Ovary (tissue), 9 donors: ENCODE data around the gene KRT37. TPM values are rescaled to one million over a fixed set of nuclear protein-coding genes. Genes with fewer than 3 reads are reported as not detected.
"Not testable (repeated sequence)": the region's sequence is repeated elsewhere in the genome, so short reads cannot be mapped to it uniquely, and the experiment has no call there.

ENCODE experiments used
- DNase-seq, 5 donors: peaks; one replicate each; pipeline ENCODE4 v3.0.0-alpha.2; 2019 to 2020
- H3K27ac ChIP-seq, 2 donors: fragments of 200-600 bp; one replicate each; pipeline versions ENCODE4 v1.5.1 to v1.8.0; 2019 to 2022
- H3K27me3 ChIP-seq: fragments of 200-600 bp; one replicate; pipeline ENCODE4 v1.8.0; 2022
- H3K36me3 ChIP-seq: fragments of 200-600 bp; sonication (generic); one replicate; pipeline ENCODE4 v1.5.1; 2019
- H3K4me1 ChIP-seq: one replicate; pipeline ENCODE4 v1.8.1; 2013; ENCODE audit warnings: mild to moderate bottlenecking, moderate library complexity; ENCODE audit not compliant: insufficient read depth
- H3K4me3 ChIP-seq: fragments of 200-600 bp; sonication (generic); one replicate; pipeline ENCODE4 v1.5.1; 2017
- H3K9me3 ChIP-seq, 2 donors: fragments of 200-600 bp in 1 of 2; sonication (generic) in 1 of 2; one replicate each; pipeline versions ENCODE4 v1.5.1 to v1.8.1; 2013 to 2019; ENCODE audit warnings: mild to moderate bottlenecking in 1 of 2, moderate library complexity in 1 of 2
- EP300 ChIP-seq: sonication (generic); formaldehyde crosslinking; IDR thresholded peaks from one replicate; pipeline ENCODE4 v1.6.1; 2017; ENCODE audit warnings: antibody characterized with exemption
- POLR2A ChIP-seq: fragments of 450-650 bp; IDR thresholded peaks from one replicate; pipeline ENCODE4 v1.6.1; 2017; ENCODE audit warnings: antibody characterized with exemption, mild to moderate bottlenecking, moderate library complexity
- WGBS, 3 donors: extraction: QIAGEN DNeasy Blood & Tissue Kit in 1 of 3; methylation state at CpG; one replicate each; pipeline versions ENCODE4 v1.1.5 to v1.1.7; 2013 to 2017; 5-methylcytosine and 5-hydroxymethylcytosine counted together
- intact Hi-C, 4 donors: fragments of 100-400 bp; cut with DNase I; formaldehyde crosslinking; loops; one replicate each; pipeline versions ENCODE4 v1.11.0 to v1.15.1; 2022 to 2023
- polyA plus RNA-seq, 2 donors: library from polyadenylated mRNA; stranded (reverse); fragments of 200-250 nt in 1 of 2; fragments of 350-450 nt in 1 of 2; fragmentation: Illumina TruSeq in 1 of 2; extraction: RNeasy Lipid Tissue Mini Kit (QIAGEN cat#74804) in 1 of 2; gene quantifications; one replicate each; pipeline ENCODE4 v1.2.3, GENCODE V29; 2013 to 2014
- total RNA-seq, 7 donors: library from RNA; depleted of rRNA in 2 of 7; stranded (reverse); fragments of >200 nt in 2 of 7; fragmentation: NEBNext Ultra II Directional in 3 of 7; extraction: Animal tissue kit (Norgen Biotek cat#: 25700) in 3 of 7; gene quantifications; one replicate each; pipeline versions ENCODE4 v1.1.0 to v1.2.4, GENCODE V29; 2016 to 2023
- TF ChIP-seq, protein P1 (sequence below), 3 donors: fragments of 450-650 bp in 2 of 3; fragments of 200-600 bp in 1 of 3; IDR thresholded peaks; one replicate each; pipeline versions ENCODE4 v1.5.1 to v1.8.0; 2016 to 2022; ENCODE audit warnings: antibody characterized with exemption in 3 of 3, mild to moderate bottlenecking in 1 of 3
- donor health status: DM: no; HTN: no; CAD: no; lungs with moderate emphysema.
- donor health status: DM: no; HTN: no; CAD: no.
- donor health status: Bipolar disorder and iron deficiency.
- donor health status: DM: yes; HTN: yes; CAD: no.
- donor health status: DM: no; HTN: no; CAD: no.
- donor health status: DM: yes; HTN: yes; CAD: no.

Gene KRT37
- total and polyA plus RNA-seq, 9 donors: not detected

DNA sequence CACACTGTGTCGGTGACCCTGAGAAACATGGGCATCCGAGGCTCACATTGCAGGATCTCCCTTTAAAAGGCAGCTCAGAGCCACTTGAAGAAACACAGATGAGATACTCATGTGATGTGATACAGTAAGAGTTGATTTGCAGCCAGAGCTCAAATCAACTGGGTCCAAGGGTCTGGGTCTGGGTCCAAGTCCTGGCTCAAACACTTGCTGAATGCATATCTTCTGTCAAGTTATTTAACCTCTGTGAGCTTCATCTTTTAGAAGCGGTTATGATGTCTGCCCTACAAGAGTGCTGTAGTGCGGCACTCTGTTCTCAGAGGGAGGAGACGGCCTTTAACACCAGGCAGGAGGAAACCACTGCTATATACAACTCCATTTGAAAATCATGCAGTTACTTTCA is 10.0 kb upstream of the KRT37 start:
- Histone ChIP-seq H3K9me3 (no peaks in the 10 kb centered on the region), H3K4me3 (no peak overlapping the region), H3K4me1 (no peaks in the 10 kb centered on the region), H3K27ac (no peak overlapping the region), H3K27me3 (no peaks in the 10 kb centered on the region), H3K36me3 (no peaks in the 10 kb centered on the region)
- intact Hi-C loops: no loop called here
- TF ChIP-seq, protein P1, sequence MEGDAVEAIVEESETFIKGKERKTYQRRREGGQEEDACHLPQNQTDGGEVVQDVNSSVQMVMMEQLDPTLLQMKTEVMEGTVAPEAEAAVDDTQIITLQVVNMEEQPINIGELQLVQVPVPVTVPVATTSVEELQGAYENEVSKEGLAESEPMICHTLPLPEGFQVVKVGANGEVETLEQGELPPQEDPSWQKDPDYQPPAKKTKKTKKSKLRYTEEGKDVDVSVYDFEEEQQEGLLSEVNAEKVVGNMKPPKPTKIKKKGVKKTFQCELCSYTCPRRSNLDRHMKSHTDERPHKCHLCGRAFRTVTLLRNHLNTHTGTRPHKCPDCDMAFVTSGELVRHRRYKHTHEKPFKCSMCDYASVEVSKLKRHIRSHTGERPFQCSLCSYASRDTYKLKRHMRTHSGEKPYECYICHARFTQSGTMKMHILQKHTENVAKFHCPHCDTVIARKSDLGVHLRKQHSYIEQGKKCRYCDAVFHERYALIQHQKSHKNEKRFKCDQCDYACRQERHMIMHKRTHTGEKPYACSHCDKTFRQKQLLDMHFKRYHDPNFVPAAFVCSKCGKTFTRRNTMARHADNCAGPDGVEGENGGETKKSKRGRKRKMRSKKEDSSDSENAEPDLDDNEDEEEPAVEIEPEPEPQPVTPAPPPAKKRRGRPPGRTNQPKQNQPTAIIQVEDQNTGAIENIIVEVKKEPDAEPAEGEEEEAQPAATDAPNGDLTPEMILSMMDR (IDR thresholded peaks at IDR 0.05): no peak
- TF ChIP-seq EP300 (no peak), POLR2A (no peak)
- 20 to 23% (median 21%) methylated on average over 5 of the region's 5 CpGs for WGBS, 3 donors
- DNase-seq: no peak

DNA sequence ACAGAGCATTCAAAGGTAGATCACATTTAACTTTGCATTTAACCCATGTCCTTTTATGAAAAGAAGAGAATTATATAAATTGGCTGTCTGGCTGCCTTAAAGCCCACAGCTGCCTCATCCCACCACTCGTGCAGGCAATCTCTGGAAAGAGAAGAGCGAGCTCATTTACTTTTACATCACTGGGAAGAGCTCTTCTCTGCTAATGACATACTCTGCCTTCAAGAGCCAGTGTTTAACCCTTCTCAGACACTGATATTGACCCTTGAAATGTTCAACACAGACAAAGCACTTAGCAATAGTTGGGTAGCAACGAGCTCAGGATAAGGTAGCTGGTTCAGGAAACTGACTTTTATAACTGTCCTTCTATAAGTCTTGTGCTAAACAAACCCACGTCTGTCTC is 9.6 kb upstream of the KRT37 start:
- 14 to 39% (median 33%) methylated on average over 4 of the region's 4 CpGs for WGBS, 3 donors
- Histone ChIP-seq H3K27ac (no peak overlapping the region), H3K4me3 (no peak overlapping the region), H3K36me3 (no peaks in the 10 kb centered on the region), H3K27me3 (no peaks in the 10 kb centered on the region), H3K4me1 (no peaks in the 10 kb centered on the region), H3K9me3 (no peaks in the 10 kb centered on the region)
- no peak for DNase-seq
- no peak for TF ChIP-seq EP300
- TF ChIP-seq, protein P1 (IDR thresholded peaks at IDR 0.05): no peak
- TF ChIP-seq POLR2A: no peak
- intact Hi-C loops: no loop called here

DNA sequence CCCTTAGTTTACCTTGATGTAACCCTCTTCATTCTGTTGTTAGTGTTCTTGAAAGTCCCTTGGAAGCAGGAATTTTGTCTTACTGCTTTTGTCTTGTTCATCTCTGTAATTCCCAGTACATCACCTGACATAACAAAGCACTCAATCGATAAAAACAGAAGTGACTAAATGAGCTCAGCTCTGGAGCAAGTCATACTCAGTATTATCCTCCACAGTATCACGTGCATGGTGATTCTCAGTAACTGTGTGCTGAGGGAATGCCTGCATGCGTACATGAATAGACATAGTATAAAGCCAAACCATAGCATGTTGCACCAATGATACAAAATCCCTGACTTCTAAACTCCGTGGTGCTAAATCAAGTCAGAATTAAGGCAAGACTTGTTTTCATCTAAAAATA is 9.2 kb upstream of the KRT37 start:
- Histone ChIP-seq H3K36me3 (no peaks in the 10 kb centered on the region), H3K27ac (no peak overlapping the region), H3K4me3 (no peak overlapping the region), H3K4me1 (no peaks in the 10 kb centered on the region), H3K27me3 (no peaks in the 10 kb centered on the region), H3K9me3 (no peaks in the 10 kb centered on the region)
- 51 to 62% (median 57%) methylated on average over 4 of the region's 4 CpGs for WGBS, 3 donors
- TF ChIP-seq, protein P1 (IDR thresholded peaks at IDR 0.05): no peak
- TF ChIP-seq POLR2A (no peak), EP300 (no peak)
- DNase-seq: no peak
- intact Hi-C loops: no loop called here

DNA sequence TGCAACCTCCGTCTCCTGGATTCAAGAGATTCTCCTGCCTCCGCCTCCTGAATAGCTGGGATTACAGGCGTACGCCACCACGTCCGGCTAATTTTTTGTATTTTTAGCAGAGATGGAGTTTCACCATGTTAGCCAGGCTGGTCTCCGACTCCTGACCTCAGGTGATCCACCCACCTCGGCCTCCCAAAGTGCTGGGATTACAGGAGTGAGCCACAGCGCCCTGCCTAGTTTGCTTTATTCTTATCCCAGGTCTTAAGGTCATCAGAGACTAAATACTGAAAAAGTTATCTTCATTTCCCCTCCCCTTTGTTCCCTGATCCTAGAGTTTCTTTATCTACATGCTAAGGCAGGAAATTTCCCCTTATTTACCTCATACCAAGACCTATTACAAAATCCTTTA is 6.0 kb upstream of the KRT37 start:
- H3K27ac ChIP-seq, H3K9me3 ChIP-seq, H3K4me3 ChIP-seq, intact Hi-C loops, H3K36me3 ChIP-seq, H3K4me1 ChIP-seq, H3K27me3 ChIP-seq, DNase-seq: not testable (repeated sequence)
- WGBS, 3 donors: 95 to 96% (median 96%) methylated on average over 9 of the region's 9 CpGs

DNA sequence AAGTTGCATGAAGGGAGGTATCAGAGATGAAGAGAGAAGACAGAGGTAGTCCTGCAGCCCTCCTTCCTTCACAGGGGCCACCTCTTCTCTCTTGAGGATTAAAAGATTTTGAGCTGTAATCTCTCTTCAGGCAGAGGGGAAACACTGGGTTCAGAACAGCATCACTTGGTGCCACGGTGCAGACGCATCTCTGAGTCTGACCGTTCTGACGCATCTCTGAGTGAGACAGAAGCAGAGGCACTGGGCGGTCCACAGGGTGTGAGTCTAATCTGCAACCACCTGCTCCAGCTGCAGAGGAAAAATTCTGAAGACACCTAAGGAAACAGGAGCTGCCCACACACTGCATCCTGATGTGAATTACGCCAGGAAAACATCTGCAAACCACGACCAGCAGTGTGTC is 5.3 kb upstream of the KRT37 start:
- Histone ChIP-seq H3K9me3 (no peaks in the 10 kb centered on the region), H3K27ac (no peak overlapping the region), H3K4me1 (no peaks in the 10 kb centered on the region), H3K27me3 (no peaks in the 10 kb centered on the region), H3K4me3 (no peak overlapping the region), H3K36me3 (no peaks in the 10 kb centered on the region)
- no peak for DNase-seq
- WGBS, 3 donors: 83 to 85% (median 85%) methylated on average over 7 of the region's 7 CpGs
- TF ChIP-seq, protein P1 (IDR thresholded peaks at IDR 0.05): no peak
- no peak for TF ChIP-seq EP300
- TF ChIP-seq POLR2A: no peak
- intact Hi-C loops: no loop called here
